Fibroblast of lung (primary cell): ENCODE results near the gene JRKL. TPM values are rescaled to one million over a fixed set of nuclear protein-coding genes. Genes with fewer than 3 reads are reported as not detected.

ENCODE experiments used
- DNase-seq, 2 donors: peaks; one replicate each; pipeline versions ENCODE4 v3.0.0 to v3.0.0-alpha.2; 2010; ENCODE audit warnings: low read depth in 2 of 2
- H2AFZ ChIP-seq: 2 replicates; pipeline ENCODE4 v1.5.1; 2012; ENCODE audit warnings: low read length, control low read depth, inconsistent platforms
- H3K27ac ChIP-seq: 2 replicates; pipeline ENCODE4 v1.5.1; 2011; ENCODE audit warnings: low read length, control low read depth; ENCODE audit not compliant: insufficient read depth
- H3K27me3 ChIP-seq: 2 replicates; pipeline ENCODE4 v1.5.1; 2011; ENCODE audit warnings: mild to moderate bottlenecking, low read length; ENCODE audit not compliant: control insufficient read depth, insufficient read depth
- H3K36me3 ChIP-seq: 2 replicates; pipeline ENCODE4 v1.5.1; 2011; ENCODE audit warnings: low read length; ENCODE audit not compliant: control insufficient read depth, insufficient read depth
- H3K4me1 ChIP-seq: 2 replicates; pipeline ENCODE4 v1.5.1; 2011; ENCODE audit warnings: low read length; ENCODE audit not compliant: control insufficient read depth, insufficient read depth; ENCODE audit errors: extremely low read depth
- H3K4me2 ChIP-seq: 2 replicates; pipeline ENCODE4 v1.5.1; 2011; ENCODE audit warnings: low read length, control low read depth; ENCODE audit not compliant: insufficient read depth; ENCODE audit errors: extremely low read depth
- H3K4me3 ChIP-seq, 4 experiments: fragments of 200-600 bp in 1 of 4; sonication (generic) in 1 of 4; replicated peaks in 1 of 4; 2 replicates each; pipeline ENCODE4 v1.5.1; 2011 to 2016; ENCODE audit warnings: low read length in 4 of 4, low read depth in 3 of 4, mild to moderate bottlenecking in 3 of 4, control low read depth in 2 of 4, inconsistent platforms in 1 of 4, mixed read lengths in 1 of 4; ENCODE audit not compliant: insufficient read depth in 1 of 4; ENCODE audit errors: control extremely low read depth in 1 of 4
- H3K79me2 ChIP-seq: 2 replicates; pipeline ENCODE4 v1.5.1; 2012; ENCODE audit warnings: mild to moderate bottlenecking, low read length, inconsistent platforms; ENCODE audit not compliant: control insufficient read depth, insufficient read depth
- H3K9ac ChIP-seq: 2 replicates; pipeline ENCODE4 v1.5.1; 2011; ENCODE audit warnings: mild to moderate bottlenecking, low read length, control low read depth; ENCODE audit not compliant: insufficient read depth
- H3K9me3 ChIP-seq: 2 replicates; pipeline ENCODE4 v1.5.1; 2012; ENCODE audit warnings: low read depth, low read length; ENCODE audit not compliant: control insufficient read depth, insufficient read depth
- H4K20me1 ChIP-seq: 2 replicates; pipeline ENCODE4 v1.5.1; 2011; ENCODE audit warnings: low read length; ENCODE audit not compliant: control insufficient read depth, insufficient read depth; ENCODE audit errors: extremely low read depth
- CTCF ChIP-seq, 2 donors: IDR thresholded peaks in 1 of 2; conservative IDR thresholded peaks in 1 of 2; 1 replicate in 1 of 2; 2 replicates in 1 of 2; pipeline ENCODE4 v1.5.1; 2011 to 2012; ENCODE audit warnings: low read length in 2 of 2, control low read depth in 1 of 2, inconsistent platforms in 1 of 2, low read depth in 1 of 2, mild to moderate bottlenecking in 1 of 2
- EZH2 ChIP-seq: IDR thresholded peaks from 2 replicates; pipeline ENCODE4 v1.5.1; 2012; ENCODE audit warnings: low read length, control low read depth, mild to moderate bottlenecking; ENCODE audit errors: missing control alignments
- polyA plus RNA-seq, 2 donors: library from polyadenylated mRNA; depleted of rRNA in 1 of 2; stranded (reverse) in 1 of 2; unstranded in 1 of 2; fragments of >200 nt; gene quantifications; 2 replicates each; pipeline ENCODE4 v1.2.1, GENCODE V29; 2011 to 2012; ENCODE audit warnings: missing spikeins in 1 of 2
- total RNA-seq: library from RNA; depleted of rRNA; stranded (reverse); fragments of >200 nt; gene quantifications from 2 replicates; pipeline ENCODE4 v1.2.1, GENCODE V29; 2014

The JRKL gene
- total and polyA plus RNA-seq, 2 donors (not counting 1 experiment from before 2014, with no cell fraction given): 15.0 to 18.5 TPM

- no peaks in the 10 kb centered on the region for H4K20me1 ChIP-seq
- H3K36me3 ChIP-seq: no peaks in the 10 kb centered on the region
- H3K9me3 ChIP-seq: no peaks in the 10 kb centered on the region
- peak overlapping the region; percentile 89 for H3K27ac ChIP-seq
- peak overlapping the region; percentile 67 to 97 (median 90) for H3K4me3 ChIP-seq
- TF ChIP-seq CTCF (conservative IDR thresholded peaks at IDR 0.05 in 1 of 2, IDR thresholded peaks at IDR 0.05 in 1 of 2; ENCODE audit: low read depth in 1 of 2, low read length in 2 of 2) (no peak), EZH2 (no peak)
- peak; percentile 55 for DNase-seq
- no peaks in the 10 kb centered on the region for H3K27me3 ChIP-seq
- peak overlapping the region; percentile 72 for H3K9ac ChIP-seq
- H3K4me2 ChIP-seq: peak overlapping the region; percentile 99
- peak overlapping the region; percentile 50 for H2AFZ ChIP-seq
- H3K79me2 ChIP-seq: peaks cover 56% of the 10 kb centered on the region
- H3K4me1 ChIP-seq: peaks cover 7% of the 10 kb centered on the region
Measured at GRCh38 chr11:96342014-96342960, 47.5 kb upstream of the JRKL start.

GRCh38 chr11:96342961-96343711 is 46.7 kb upstream of the JRKL start, which contains the start of gene MAML2:
MAML2 (minus strand) TSS chr11:96343195; CDS start chr11:96341895, 1,300 bp downstream.
- Histone ChIP-seq H4K20me1 (no peaks in the 10 kb centered on the region), H3K36me3 (no peaks in the 10 kb centered on the region), H3K79me2 (peaks cover 48% of the 10 kb centered on the region), H3K9ac (peak within 1 kb of the TSS; percentile 72), H3K4me2 (peak within 1 kb of the TSS; percentile 99), H3K27ac (peak within 1 kb of the TSS; percentile 89), H2AFZ (peak within 1 kb of the TSS; percentile 50), H3K9me3 (no peaks in the 10 kb centered on the region), H3K4me1 (peaks cover 5% of the 10 kb centered on the region), H3K27me3 (no peaks in the 10 kb centered on the region), H3K4me3 (peak within 1 kb of the TSS; percentile 67 to 97 (median 90))
- TF ChIP-seq EZH2: no peak
- TF ChIP-seq CTCF (conservative IDR thresholded peaks at IDR 0.05 in 1 of 2, IDR thresholded peaks at IDR 0.05 in 1 of 2; ENCODE audit: low read depth in 1 of 2, low read length in 2 of 2): peak; percentile 88 to 94
- DNase-seq: peak; percentile 91 to 92

GRCh38 chr11:96356848-96357247 is 33.0 kb upstream of the JRKL start:
- no peak for DNase-seq
- no peaks in the 10 kb centered on the region for H3K9me3 ChIP-seq
- H3K27me3 ChIP-seq: no peaks in the 10 kb centered on the region
- H3K4me1 ChIP-seq: no peaks in the 10 kb centered on the region
- no peak overlapping the region for H3K4me3 ChIP-seq
- peaks cover 4% of the 10 kb centered on the region for H3K36me3 ChIP-seq
- no peak overlapping the region for H3K27ac ChIP-seq
- no peaks in the 10 kb centered on the region for H3K79me2 ChIP-seq
- H2AFZ ChIP-seq: no peak overlapping the region
- H3K9ac ChIP-seq: no peak overlapping the region
- H4K20me1 ChIP-seq: no peaks in the 10 kb centered on the region
- H3K4me2 ChIP-seq: no peak overlapping the region
- TF ChIP-seq EZH2 (no peak), CTCF (conservative IDR thresholded peaks at IDR 0.05 in 1 of 2, IDR thresholded peaks at IDR 0.05 in 1 of 2; ENCODE audit: low read depth in 1 of 2, low read length in 2 of 2) (no peak)
